Uterus (tissue), 4 donors: ENCODE data around the gene CELF2. TPM values are rescaled to one million over a fixed set of nuclear protein-coding genes. Genes with fewer than 3 reads are reported as not detected.

ENCODE experiments used
- DNase-seq, 2 donors: peaks; one replicate each; pipeline ENCODE4 v3.0.0-alpha.2; 2019 to 2020
- H3K27ac ChIP-seq, 2 donors: fragments of 200-600 bp; sonication (generic); 1 replicate in 1 of 2; 2 replicates in 1 of 2; pipeline ENCODE4 v1.5.1; 2016 to 2018
- H3K27me3 ChIP-seq, 2 donors: fragments of 200-600 bp; sonication (generic); one replicate each; pipeline ENCODE4 v1.5.1; 2018 to 2019; ENCODE audit warnings: control low read depth in 1 of 2
- H3K36me3 ChIP-seq, 2 donors: fragments of 200-600 bp; sonication (generic); one replicate each; pipeline ENCODE4 v1.5.1; 2019; ENCODE audit warnings: control low read depth in 1 of 2
- H3K4me1 ChIP-seq, 2 donors: fragments of 200-600 bp; sonication (generic); one replicate each; pipeline ENCODE4 v1.5.1; 2018 to 2019; ENCODE audit warnings: control low read depth in 1 of 2
- H3K4me3 ChIP-seq, 2 donors: fragments of 200-600 bp; sonication (generic); 1 replicate in 1 of 2; 2 replicates in 1 of 2; pipeline ENCODE4 v1.5.1; 2018 to 2019; ENCODE audit warnings: mild to moderate bottlenecking in 1 of 2
- H3K9me3 ChIP-seq, 2 donors: fragments of 200-600 bp; sonication (generic); one replicate each; pipeline ENCODE4 v1.5.1; 2019; ENCODE audit warnings: control low read depth in 1 of 2
- POLR2A ChIP-seq, 2 donors: fragments of 450-650 bp; IDR thresholded peaks; one replicate each; pipeline ENCODE4 v1.6.1; 2016; ENCODE audit warnings: antibody characterized with exemption in 2 of 2, mild to moderate bottlenecking in 1 of 2, moderate library complexity in 1 of 2
- intact Hi-C: fragments of 100-400 bp; cut with DNase I; formaldehyde crosslinking; loops from one replicate; pipeline ENCODE4 v1.15.1; 2023; ENCODE audit warnings: low total_unique reads
- total RNA-seq, 4 donors: library from RNA; depleted of rRNA in 3 of 4; stranded (reverse); fragments of >200 nt in 3 of 4; gene quantifications; one replicate each; pipeline versions ENCODE4 v1.1.0 to v1.2.4, GENCODE V29; 2014 to 2023
- TF ChIP-seq, protein P1 (sequence below), 4 experiments: fragments of 200-600 bp in 2 of 4; fragments of 450-650 bp in 2 of 4; sonication (generic) in 2 of 4; IDR thresholded peaks; one replicate each; pipeline ENCODE4 v1.5.1; 2016 to 2019; ENCODE audit warnings: antibody characterized with exemption in 4 of 4, mild to moderate bottlenecking in 2 of 4, moderate library complexity in 1 of 4
- donor health status: DM: yes; HTN: yes; CAD: no.

The CELF2 gene
- total RNA-seq, 4 donors from 2014 or later: 12.8 to 59.2 (median 44.0) TPM

DNA sequence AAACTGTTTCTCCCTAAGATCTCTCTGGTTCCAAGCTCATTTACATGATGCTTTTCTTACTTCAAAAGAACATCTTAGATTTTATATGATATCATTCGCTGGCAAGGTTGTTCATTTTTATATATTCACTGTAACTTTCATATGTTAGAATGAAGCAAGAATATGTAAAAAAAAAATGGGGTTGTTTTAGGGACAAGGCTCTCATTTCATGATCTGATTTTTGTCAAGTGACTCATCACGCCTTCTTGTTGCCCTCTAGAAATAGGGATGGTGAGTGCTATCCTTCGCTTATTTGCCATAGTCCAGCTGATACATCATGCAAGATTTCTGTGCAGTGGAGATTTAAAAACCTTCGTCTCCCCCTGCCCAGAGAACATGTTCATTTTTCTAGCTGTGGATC is 14.0 kb upstream of the CELF2 start:
- DNase-seq: no peak
- Histone ChIP-seq H3K36me3 (no peaks in the 10 kb centered on the region), H3K4me3 (no peak overlapping the region), H3K27me3 (no peaks in the 10 kb centered on the region), H3K27ac (no peak overlapping the region), H3K4me1 (no peaks in the 10 kb centered on the region), H3K9me3 (no peaks in the 10 kb centered on the region)
- intact Hi-C loops: no loop called here
- TF ChIP-seq POLR2A (IDR thresholded peaks at IDR 0.05): no peak
- TF ChIP-seq, protein P1, sequence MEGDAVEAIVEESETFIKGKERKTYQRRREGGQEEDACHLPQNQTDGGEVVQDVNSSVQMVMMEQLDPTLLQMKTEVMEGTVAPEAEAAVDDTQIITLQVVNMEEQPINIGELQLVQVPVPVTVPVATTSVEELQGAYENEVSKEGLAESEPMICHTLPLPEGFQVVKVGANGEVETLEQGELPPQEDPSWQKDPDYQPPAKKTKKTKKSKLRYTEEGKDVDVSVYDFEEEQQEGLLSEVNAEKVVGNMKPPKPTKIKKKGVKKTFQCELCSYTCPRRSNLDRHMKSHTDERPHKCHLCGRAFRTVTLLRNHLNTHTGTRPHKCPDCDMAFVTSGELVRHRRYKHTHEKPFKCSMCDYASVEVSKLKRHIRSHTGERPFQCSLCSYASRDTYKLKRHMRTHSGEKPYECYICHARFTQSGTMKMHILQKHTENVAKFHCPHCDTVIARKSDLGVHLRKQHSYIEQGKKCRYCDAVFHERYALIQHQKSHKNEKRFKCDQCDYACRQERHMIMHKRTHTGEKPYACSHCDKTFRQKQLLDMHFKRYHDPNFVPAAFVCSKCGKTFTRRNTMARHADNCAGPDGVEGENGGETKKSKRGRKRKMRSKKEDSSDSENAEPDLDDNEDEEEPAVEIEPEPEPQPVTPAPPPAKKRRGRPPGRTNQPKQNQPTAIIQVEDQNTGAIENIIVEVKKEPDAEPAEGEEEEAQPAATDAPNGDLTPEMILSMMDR (IDR thresholded peaks at IDR 0.05): no peak

DNA sequence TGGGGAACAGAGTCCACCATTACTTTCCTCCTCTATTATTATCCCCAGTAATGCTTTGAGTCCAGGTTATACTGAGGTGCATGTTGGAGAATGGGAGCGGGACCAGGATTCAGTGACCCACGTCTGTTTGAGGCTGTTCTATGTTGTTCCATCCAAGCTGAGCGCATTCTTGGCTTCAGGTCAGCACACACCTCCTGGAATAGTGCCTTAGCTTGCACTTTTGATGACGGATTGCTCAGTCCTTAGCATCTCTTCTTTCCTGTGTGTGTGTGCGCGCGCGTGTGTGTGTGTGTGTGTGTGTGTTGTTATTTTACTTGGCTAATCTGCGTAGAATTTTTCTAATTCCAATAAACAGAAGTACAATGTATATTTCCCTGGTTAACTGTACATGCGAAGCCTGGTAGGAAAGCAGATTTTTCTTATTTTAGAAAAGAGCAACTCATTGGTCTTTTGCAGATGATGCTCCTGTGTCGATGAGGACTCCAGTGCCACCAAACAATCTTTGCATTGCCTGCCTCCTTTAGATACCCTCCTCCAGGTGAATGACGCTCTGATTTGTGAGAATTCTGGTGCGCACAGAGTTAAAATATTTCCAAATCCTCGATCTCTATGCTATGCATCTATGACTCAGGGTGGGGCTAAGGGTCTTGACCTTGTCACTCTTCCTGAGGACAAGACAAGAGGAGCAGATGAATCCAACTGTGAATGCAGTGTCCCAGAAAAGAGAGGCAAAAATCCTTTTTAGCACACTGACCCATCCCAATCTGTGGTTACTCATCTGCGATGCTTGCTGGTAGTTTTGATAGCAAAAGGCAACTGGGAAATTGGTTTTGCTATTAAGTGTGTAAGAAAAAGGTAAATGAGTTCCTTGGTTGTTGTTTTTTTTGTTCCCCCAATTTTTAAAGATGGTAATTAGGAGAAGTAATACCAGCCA is 13.3 kb upstream of the CELF2 start:
- intact Hi-C loops: no loop called here
- Histone ChIP-seq H3K9me3 (no peaks in the 10 kb centered on the region), H3K36me3 (no peaks in the 10 kb centered on the region), H3K27ac (no peak overlapping the region), H3K4me1 (no peaks in the 10 kb centered on the region), H3K27me3 (no peaks in the 10 kb centered on the region), H3K4me3 (no peak overlapping the region)
- no peak for DNase-seq
- TF ChIP-seq POLR2A (IDR thresholded peaks at IDR 0.05): no peak
- TF ChIP-seq, protein P1 (IDR thresholded peaks at IDR 0.05): no peak

DNA sequence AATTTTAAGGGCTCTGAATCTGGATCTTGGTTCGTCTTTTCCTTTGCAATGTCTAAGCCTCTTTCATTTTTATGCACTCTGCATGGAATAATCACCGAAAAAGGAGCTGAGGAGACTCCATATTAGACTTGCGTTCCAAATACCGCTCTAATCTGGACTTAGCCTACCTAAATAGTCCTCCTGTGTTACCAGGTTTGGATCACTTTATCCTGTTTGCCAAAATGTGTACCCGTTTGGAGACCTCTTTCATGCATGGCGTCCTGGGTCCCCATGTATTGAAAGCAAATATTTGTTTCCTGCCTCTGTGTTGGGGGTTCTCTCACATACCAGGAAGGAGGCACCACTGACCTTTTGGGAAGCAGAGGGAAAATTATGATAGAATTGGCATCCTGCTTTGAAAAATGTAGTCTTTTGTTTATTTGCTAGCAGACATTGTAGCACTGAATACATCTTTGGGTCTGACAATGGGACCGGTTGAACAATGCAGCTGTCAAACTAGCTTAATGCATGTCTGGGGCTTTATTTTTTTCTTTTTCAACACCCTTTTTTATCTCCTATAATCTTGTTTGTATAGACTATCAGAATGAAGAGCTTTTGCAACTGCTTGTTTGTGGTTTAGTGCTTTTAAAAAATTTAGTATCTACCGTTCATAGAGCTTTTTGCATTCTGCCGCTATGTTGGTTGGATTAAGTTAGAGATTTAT is 11.8 kb upstream of the CELF2 start:
- Histone ChIP-seq H3K27ac (no peak overlapping the region), H3K4me1 (no peaks in the 10 kb centered on the region), H3K9me3 (no peaks in the 10 kb centered on the region), H3K4me3 (no peak overlapping the region), H3K27me3 (no peaks in the 10 kb centered on the region), H3K36me3 (no peaks in the 10 kb centered on the region)
- DNase-seq: no peak
- intact Hi-C loops: no loop called here
- TF ChIP-seq, protein P1 (IDR thresholded peaks at IDR 0.05): no peak
- no peak for TF ChIP-seq POLR2A (IDR thresholded peaks at IDR 0.05)

DNA sequence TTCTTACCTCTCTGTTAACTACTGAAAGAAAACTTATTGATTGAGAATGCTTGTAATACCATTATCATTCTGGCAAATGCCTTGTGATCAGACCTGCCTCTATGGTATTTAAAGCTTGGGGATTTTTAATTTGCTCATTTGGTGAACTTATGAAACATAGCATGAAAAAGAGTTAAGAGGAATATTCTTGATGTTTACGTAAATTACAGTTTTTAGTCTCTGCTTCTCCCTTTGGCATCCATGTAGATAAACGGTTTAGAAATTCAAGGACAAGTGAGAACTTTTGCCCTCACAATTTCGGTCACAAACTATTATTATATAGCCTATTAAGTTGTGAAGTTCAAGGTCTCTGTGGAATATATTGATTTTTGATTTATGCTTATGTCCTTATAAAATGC is 11.2 kb upstream of the CELF2 start:
- Histone ChIP-seq H3K36me3 (no peaks in the 10 kb centered on the region), H3K4me1 (no peaks in the 10 kb centered on the region), H3K27ac (no peak overlapping the region), H3K9me3 (no peaks in the 10 kb centered on the region), H3K4me3 (no peak overlapping the region), H3K27me3 (no peaks in the 10 kb centered on the region)
- DNase-seq: no peak
- intact Hi-C loops: no loop called here
- TF ChIP-seq, protein P1 (IDR thresholded peaks at IDR 0.05): no peak
- no peak for TF ChIP-seq POLR2A (IDR thresholded peaks at IDR 0.05)

DNA sequence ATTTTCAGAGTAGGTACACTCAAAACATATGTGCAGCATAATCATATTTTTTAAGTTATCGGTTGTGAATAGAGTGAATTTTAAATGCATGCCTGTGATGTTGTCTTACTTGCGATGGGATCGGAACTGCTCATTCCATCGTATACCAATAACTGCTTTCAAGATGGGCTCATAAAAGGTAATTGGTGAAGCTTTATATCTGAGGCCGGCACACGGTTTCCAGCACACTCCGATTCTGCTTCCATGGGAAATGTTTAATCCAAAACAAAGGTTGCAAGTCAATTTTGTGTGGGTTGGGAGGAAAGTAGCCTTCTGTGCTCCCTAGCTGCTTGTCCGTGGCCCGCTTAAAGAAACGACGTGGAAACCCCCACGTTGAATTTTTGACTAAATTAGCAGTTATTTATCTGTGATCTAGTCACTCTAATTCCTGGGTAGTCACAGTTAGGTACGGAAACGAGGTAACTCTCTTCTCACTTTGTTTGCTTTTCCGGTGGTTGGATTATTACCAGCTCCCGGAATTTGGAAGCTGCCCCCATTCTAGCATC is 10.1 kb upstream of the CELF2 start:
- intact Hi-C loops: no loop called here
- Histone ChIP-seq H3K27me3 (no peaks in the 10 kb centered on the region), H3K27ac (no peak overlapping the region), H3K36me3 (no peaks in the 10 kb centered on the region), H3K4me3 (no peak overlapping the region), H3K4me1 (no peaks in the 10 kb centered on the region), H3K9me3 (no peaks in the 10 kb centered on the region)
- no peak for DNase-seq
- no peak for TF ChIP-seq POLR2A (IDR thresholded peaks at IDR 0.05)
- TF ChIP-seq, protein P1 (IDR thresholded peaks at IDR 0.05): no peak
